CD4-positive, alpha-beta T cell treated with Interleukin-17A for 4 hours (primary cell): ENCODE data around the gene OPN1MW3.
"Not testable (repeated sequence)": the region's sequence is repeated elsewhere in the genome, so short reads cannot be mapped to it uniquely, and the experiment has no call there.

Experiments used
- DNase-seq: peaks from one replicate; pipeline ENCODE4 v3.0.0-alpha.2; 2020; ENCODE audit warnings: mixed read lengths

Gene OPN1MW3

GRCh38 chrX:154296731-154297130 lies 39.3 kb downstream of the OPN1MW3 start:
- DNase-seq = no peak

GRCh38 chrX:154298312-154298711 lies 40.9 kb downstream of the OPN1MW3 start:
- DNase-seq = no peak

GRCh38 chrX:154300816-154301215 lies 43.4 kb downstream of the OPN1MW3 start:
- no peak for DNase-seq

GRCh38 chrX:154302998-154303397 lies 45.6 kb downstream of the OPN1MW3 start:
- DNase-seq = not testable (repeated sequence)

- no peak for DNase-seq
Measured at GRCh38 chrX:154303476-154303875, 46.1 kb downstream of the OPN1MW3 start.

- DNase-seq = no peak
Measured at GRCh38 chrX:154304846-154305245, 47.5 kb downstream of the OPN1MW3 start.

- no peak for DNase-seq
Measured at GRCh38 chrX:154305541-154306205, 48.3 kb downstream of the OPN1MW3 start.

- DNase-seq = no peak
Measured at GRCh38 chrX:154307202-154307601, 49.8 kb downstream of the OPN1MW3 start.

GRCh38 chrX:154308108-154308946 lies 50.9 kb downstream of the OPN1MW3 start:
- peak; percentile 85 for DNase-seq

GRCh38 chrX:154309041-154309775 lies 51.8 kb downstream of the OPN1MW3 start:
- no peak for DNase-seq

GRCh38 chrX:154310616-154311536 lies 53.5 kb downstream of the OPN1MW3 start:
- no peak for DNase-seq

GRCh38 chrX:154312116-154312515 lies 54.7 kb downstream of the OPN1MW3 start:
- no peak for DNase-seq

GRCh38 chrX:154313147-154313546 lies 55.8 kb downstream of the OPN1MW3 start:
- DNase-seq = no peak

- no peak for DNase-seq
Measured at GRCh38 chrX:154315416-154315815, 58.0 kb downstream of the OPN1MW3 start.

- DNase-seq = peak; percentile 39
Measured at GRCh38 chrX:154317391-154317995, 60.1 kb downstream of the OPN1MW3 start.

GRCh38 chrX:154320406-154320805 lies 63.0 kb downstream of the OPN1MW3 start:
- no peak for DNase-seq
